Stimulated activated naive CD8-positive, alpha-beta T cell treated with anti-CD3 and anti-CD28 coated beads, Interleukin-15, Interleukin-2, amounts not matched to agents 100 ng/mL and 50 ng/mL, for 24 hours (primary cell): Measurements from ENCODE around the gene HYDIN.

Source experiments
- H3K27ac Mint-ChIP-seq: one replicate; pipeline ENCODE4 v1.8.0; 2021; ENCODE audit warnings: mild to moderate bottlenecking, mixed read lengths
- H3K27me3 Mint-ChIP-seq: one replicate; pipeline ENCODE4 v1.8.0; 2021; ENCODE audit warnings: mixed read lengths
- H3K36me3 Mint-ChIP-seq: one replicate; pipeline ENCODE4 v1.8.0; 2021; ENCODE audit warnings: low read depth, mixed read lengths
- H3K4me1 Mint-ChIP-seq: one replicate; pipeline ENCODE4 v1.8.0; 2021; ENCODE audit warnings: low read depth, mixed read lengths
- H3K4me3 Mint-ChIP-seq: one replicate; pipeline ENCODE4 v1.8.0; 2021; ENCODE audit warnings: mild to moderate bottlenecking, mixed read lengths
- H3K9me3 Mint-ChIP-seq: one replicate; pipeline ENCODE4 v1.8.0; 2021; ENCODE audit warnings: mixed read lengths

HYDIN gene

GRCh38 chr16:70788668-70789594 is 441.6 kb downstream of the HYDIN start:
- Mint-ChIP-seq H3K36me3 (peaks cover 9% of the 10 kb centered on the region), H3K4me1 (no peaks in the 10 kb centered on the region), H3K27me3 (no peaks in the 10 kb centered on the region), H3K27ac (no peak overlapping the region), H3K9me3 (no peaks in the 10 kb centered on the region), H3K4me3 (no peak overlapping the region)

DNA sequence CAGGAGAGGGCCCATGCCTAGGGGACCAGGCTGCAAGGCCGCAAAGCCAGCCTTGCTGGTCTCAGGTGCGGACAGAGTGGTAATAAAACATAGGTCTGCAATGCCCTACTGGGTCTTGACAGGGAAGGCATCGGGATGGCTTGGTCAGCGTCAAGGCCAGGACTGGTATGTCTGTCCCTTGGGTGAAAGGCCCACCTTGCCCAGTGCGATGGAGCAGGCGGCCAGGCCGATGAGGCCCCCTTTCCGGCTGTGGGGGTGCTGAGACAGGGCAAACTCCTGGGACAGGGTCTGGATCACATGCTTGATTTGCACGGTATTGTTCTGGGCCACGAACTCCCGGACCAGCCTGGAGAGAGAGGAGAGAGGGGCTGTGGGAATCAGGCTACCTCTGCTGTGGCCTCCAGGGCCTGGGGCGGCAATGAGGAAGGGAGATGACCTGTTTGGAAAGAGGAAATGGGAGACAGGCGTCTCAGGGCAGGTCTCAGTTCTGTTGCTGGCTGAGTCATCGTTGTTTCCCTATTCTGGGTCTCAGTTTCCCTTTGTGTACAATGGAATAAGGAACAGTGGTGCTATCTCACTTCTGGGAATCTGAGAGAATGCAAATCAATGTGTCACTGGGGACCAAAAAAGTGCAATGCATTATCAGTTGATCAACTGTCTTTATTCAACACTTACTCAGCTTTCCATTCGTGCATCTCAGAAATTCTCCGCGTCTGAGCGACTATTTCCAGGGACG is 444.3 kb downstream of the HYDIN start:
- no peak overlapping the region for H3K4me3 Mint-ChIP-seq
- no peak overlapping the region for H3K27ac Mint-ChIP-seq
- H3K9me3 Mint-ChIP-seq = no peaks in the 10 kb centered on the region
- H3K36me3 Mint-ChIP-seq = peaks cover 34% of the 10 kb centered on the region
- no peaks in the 10 kb centered on the region for H3K27me3 Mint-ChIP-seq
- no peaks in the 10 kb centered on the region for H3K4me1 Mint-ChIP-seq

- no peaks in the 10 kb centered on the region for H3K27me3 Mint-ChIP-seq
- no peaks in the 10 kb centered on the region for H3K9me3 Mint-ChIP-seq
- peaks cover 44% of the 10 kb centered on the region for H3K36me3 Mint-ChIP-seq
- H3K27ac Mint-ChIP-seq = no peak overlapping the region
- no peaks in the 10 kb centered on the region for H3K4me1 Mint-ChIP-seq
- no peak overlapping the region for H3K4me3 Mint-ChIP-seq
Observed at GRCh38 chr16:70784692-70785555, 445.6 kb downstream of the HYDIN start.

DNA sequence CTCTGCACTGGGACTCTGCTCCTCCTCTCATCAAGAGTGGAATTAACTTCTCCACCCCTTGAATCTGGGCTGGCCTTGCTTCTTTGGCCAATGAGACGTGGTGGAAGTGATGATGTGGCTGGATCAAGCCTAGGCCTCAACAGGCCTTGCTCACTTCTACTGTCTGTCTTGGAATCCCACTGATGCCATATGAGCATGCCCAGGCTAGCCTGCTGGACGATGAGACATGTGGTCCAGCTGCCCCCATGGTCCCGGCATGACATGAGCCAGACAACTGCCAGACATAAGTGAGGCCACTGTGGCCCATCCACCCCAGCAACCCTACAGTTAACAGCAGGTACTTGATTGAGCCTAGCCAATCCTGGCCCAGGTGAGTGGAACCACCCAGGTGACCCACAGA is 448.3 kb downstream of the HYDIN start:
- Mint-ChIP-seq H3K4me3 (no peak overlapping the region), H3K27ac (no peak overlapping the region), H3K4me1 (no peaks in the 10 kb centered on the region), H3K36me3 (peaks cover 64% of the 10 kb centered on the region), H3K9me3 (no peaks in the 10 kb centered on the region), H3K27me3 (no peaks in the 10 kb centered on the region)

DNA sequence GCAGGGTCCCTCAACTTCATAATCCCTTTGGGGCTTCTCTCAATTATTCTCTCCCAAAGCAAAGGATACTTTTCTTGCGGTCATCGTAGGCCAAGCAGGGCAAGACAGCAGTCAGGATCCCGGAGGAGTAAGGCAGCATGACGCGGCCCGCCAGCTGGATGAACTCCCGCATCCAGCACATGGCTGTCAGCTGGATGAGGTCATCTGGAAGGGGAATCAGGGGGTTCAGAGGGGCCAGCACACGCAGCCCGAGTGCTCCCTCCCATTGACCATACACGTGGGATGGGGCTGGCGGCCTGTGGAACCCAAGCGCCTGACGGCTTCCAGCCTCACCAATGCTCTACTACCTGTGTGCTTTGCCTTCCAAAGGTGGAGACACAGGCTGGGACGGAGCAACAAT is 448.7 kb downstream of the HYDIN start:
- Mint-ChIP-seq H3K36me3 (peaks cover 67% of the 10 kb centered on the region), H3K4me3 (no peak overlapping the region), H3K9me3 (no peaks in the 10 kb centered on the region), H3K27ac (no peak overlapping the region), H3K4me1 (no peaks in the 10 kb centered on the region), H3K27me3 (no peaks in the 10 kb centered on the region)

DNA sequence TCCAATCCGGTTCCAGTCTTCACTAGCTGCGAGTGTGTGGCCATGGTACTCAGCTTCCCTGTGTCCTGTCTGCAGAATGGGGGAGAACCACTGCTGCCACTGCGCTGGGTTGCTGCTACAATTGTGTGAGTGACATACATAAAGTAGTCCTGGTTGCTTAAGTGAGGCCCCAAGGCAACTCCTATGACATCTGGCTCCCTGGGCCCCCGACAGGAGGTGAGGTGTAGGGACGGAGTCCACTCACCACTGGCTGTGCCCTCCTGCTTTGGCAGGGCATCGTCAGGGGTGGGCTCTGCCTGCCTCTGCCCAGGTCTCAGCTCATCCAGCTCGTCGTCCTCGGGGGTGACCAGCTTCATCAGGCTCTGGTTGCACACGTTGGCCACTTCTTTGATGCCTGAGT is 450.0 kb downstream of the HYDIN start:
- Mint-ChIP-seq H3K27ac (no peak overlapping the region), H3K9me3 (no peaks in the 10 kb centered on the region), H3K27me3 (no peaks in the 10 kb centered on the region), H3K36me3 (peaks cover 67% of the 10 kb centered on the region), H3K4me1 (no peaks in the 10 kb centered on the region), H3K4me3 (no peak overlapping the region)

GRCh38 chr16:70779361-70779760 is 451.2 kb downstream of the HYDIN start:
- no peak overlapping the region for H3K4me3 Mint-ChIP-seq
- no peaks in the 10 kb centered on the region for H3K9me3 Mint-ChIP-seq
- H3K4me1 Mint-ChIP-seq = no peaks in the 10 kb centered on the region
- no peak overlapping the region for H3K27ac Mint-ChIP-seq
- no peaks in the 10 kb centered on the region for H3K27me3 Mint-ChIP-seq
- H3K36me3 Mint-ChIP-seq = peaks cover 63% of the 10 kb centered on the region

DNA sequence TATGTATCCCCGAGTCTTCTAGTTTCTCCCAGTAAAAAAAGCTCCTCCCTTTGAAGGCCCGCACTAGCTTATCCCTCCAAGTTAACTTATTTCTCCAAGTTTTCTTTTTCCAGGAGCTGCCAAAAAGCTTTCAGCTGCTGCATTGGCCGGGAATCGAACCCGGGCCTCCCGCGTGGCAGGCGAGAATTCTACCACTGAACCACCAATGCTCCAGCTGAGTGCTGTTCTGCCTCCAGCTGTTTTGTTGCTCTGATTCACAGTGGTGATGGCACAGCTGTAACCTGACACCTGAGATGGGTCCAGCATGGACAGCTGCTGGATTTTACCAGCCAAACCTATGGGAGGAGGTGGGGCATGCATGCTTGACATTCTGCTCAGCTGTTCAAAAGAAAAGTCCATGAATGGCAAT is 451.6 kb downstream of the HYDIN start:
- H3K9me3 Mint-ChIP-seq = no peaks in the 10 kb centered on the region
- no peak overlapping the region for H3K4me3 Mint-ChIP-seq
- H3K27ac Mint-ChIP-seq = no peak overlapping the region
- H3K36me3 Mint-ChIP-seq = peaks cover 63% of the 10 kb centered on the region
- H3K4me1 Mint-ChIP-seq = no peaks in the 10 kb centered on the region
- no peaks in the 10 kb centered on the region for H3K27me3 Mint-ChIP-seq

DNA sequence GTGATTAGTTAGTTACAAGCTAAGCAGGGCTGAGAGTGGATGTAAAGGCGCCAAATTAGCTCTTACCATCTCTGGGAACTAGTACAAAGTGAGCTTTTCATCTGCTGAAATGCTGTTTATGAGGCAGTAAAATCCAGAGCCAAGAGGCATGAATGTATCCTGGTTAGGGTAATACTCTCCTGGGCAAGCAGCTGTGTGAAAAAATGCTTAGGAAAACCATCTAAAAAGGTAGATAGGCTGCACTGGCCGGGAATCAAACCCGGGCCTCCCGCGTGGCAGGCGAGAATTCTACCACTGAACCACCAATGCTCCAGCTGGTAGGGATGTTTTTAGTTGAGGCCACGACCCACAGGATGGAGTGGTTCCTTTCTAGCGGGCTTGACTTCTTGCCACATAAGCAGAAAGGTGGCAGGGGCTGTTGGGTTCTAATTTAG is 452.5 kb downstream of the HYDIN start:
- H3K9me3 Mint-ChIP-seq = no peaks in the 10 kb centered on the region
- no peaks in the 10 kb centered on the region for H3K4me1 Mint-ChIP-seq
- H3K27ac Mint-ChIP-seq = no peak overlapping the region
- no peak overlapping the region for H3K4me3 Mint-ChIP-seq
- H3K27me3 Mint-ChIP-seq = no peaks in the 10 kb centered on the region
- peaks cover 65% of the 10 kb centered on the region for H3K36me3 Mint-ChIP-seq

GRCh38 chr16:70777496-70777895 is 453.0 kb downstream of the HYDIN start:
- Mint-ChIP-seq H3K27me3 (no peaks in the 10 kb centered on the region), H3K9me3 (no peaks in the 10 kb centered on the region), H3K4me1 (no peaks in the 10 kb centered on the region), H3K27ac (no peak overlapping the region), H3K36me3 (peaks cover 64% of the 10 kb centered on the region), H3K4me3 (no peak overlapping the region)

GRCh38 chr16:70775399-70775798 is 455.1 kb downstream of the HYDIN start:
- H3K27ac Mint-ChIP-seq = no peak overlapping the region
- H3K27me3 Mint-ChIP-seq = no peaks in the 10 kb centered on the region
- peaks cover 55% of the 10 kb centered on the region for H3K36me3 Mint-ChIP-seq
- H3K9me3 Mint-ChIP-seq = no peaks in the 10 kb centered on the region
- H3K4me1 Mint-ChIP-seq = no peaks in the 10 kb centered on the region
- H3K4me3 Mint-ChIP-seq = no peak overlapping the region

DNA sequence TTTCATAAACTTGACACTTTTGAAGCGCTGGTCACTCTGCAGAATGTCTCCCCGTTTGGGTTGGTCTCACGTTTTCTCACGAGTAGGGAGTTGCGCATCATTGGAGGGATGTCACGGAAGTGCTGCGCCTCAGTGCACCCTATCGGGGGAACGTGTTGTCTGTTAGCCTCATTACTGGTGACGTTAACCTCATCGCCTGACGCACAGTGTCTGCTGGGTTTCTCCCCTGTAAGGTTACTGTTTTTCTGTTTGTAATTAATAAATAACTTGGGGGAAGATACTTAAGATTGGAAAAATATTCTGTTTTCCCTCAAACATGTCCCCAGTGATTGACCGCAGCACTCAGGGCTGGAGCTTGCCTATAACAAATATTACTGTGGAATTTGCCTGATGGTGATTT is 456.3 kb downstream of the HYDIN start:
- H3K9me3 Mint-ChIP-seq = no peaks in the 10 kb centered on the region

GRCh38 chr16:70772493-70772892 is 458.0 kb downstream of the HYDIN start:
- Mint-ChIP-seq H3K27me3 (no peaks in the 10 kb centered on the region), H3K36me3 (peaks cover 38% of the 10 kb centered on the region), H3K27ac (no peak overlapping the region), H3K4me1 (no peaks in the 10 kb centered on the region), H3K9me3 (no peaks in the 10 kb centered on the region), H3K4me3 (no peak overlapping the region)

More for the DNA sequence above, 456.3 kb downstream of the HYDIN start:
- H3K27me3 Mint-ChIP-seq = no peaks in the 10 kb centered on the region
- H3K4me1 Mint-ChIP-seq = no peaks in the 10 kb centered on the region
- no peak overlapping the region for H3K4me3 Mint-ChIP-seq
- no peak overlapping the region for H3K27ac Mint-ChIP-seq
- peaks cover 50% of the 10 kb centered on the region for H3K36me3 Mint-ChIP-seq

- H3K27ac Mint-ChIP-seq = no peak overlapping the region
- H3K36me3 Mint-ChIP-seq = peaks cover 32% of the 10 kb centered on the region
- no peaks in the 10 kb centered on the region for H3K9me3 Mint-ChIP-seq
- H3K4me3 Mint-ChIP-seq = no peak overlapping the region
- no peaks in the 10 kb centered on the region for H3K27me3 Mint-ChIP-seq
- H3K4me1 Mint-ChIP-seq = no peaks in the 10 kb centered on the region
Observed at GRCh38 chr16:70770626-70771552, 459.6 kb downstream of the HYDIN start.
